NCI-H1105 (cell line): ENCODE measurements around the gene AHCYL1.
"Not testable (repeated sequence)": the region's sequence is repeated elsewhere in the genome, so short reads cannot be mapped to it uniquely, and the experiment has no call there.

Experiments
- DNase-seq: peaks from one replicate; lab custom pipeline; 2025; lab: John Stamatoyannopoulos, UW

Gene AHCYL1

GRCh38 chr1:109997867-109998229 is 13.3 kb downstream of the AHCYL1 start:
- DNase-seq: no peak

- no peak for DNase-seq
Observed at GRCh38 chr1:110002695-110003094, 18.1 kb downstream of the AHCYL1 start.

GRCh38 chr1:110003747-110004428 is 19.3 kb downstream of the AHCYL1 start:
- DNase-seq: no peak

- no peak for DNase-seq
Observed at GRCh38 chr1:110004583-110004982, 20.0 kb downstream of the AHCYL1 start.

GRCh38 chr1:110005971-110006370 is 21.4 kb downstream of the AHCYL1 start:
- DNase-seq: no peak

GRCh38 chr1:110006516-110006915 is 22.0 kb downstream of the AHCYL1 start:
- no peak for DNase-seq

GRCh38 chr1:110007046-110007830 is 22.7 kb downstream of the AHCYL1 start:
- no peak for DNase-seq

- DNase-seq: no peak
Observed at GRCh38 chr1:110008971-110009565, 24.5 kb downstream of the AHCYL1 start.

- DNase-seq: no peak
Observed at GRCh38 chr1:110011527-110012041, 27.0 kb downstream of the AHCYL1 start.

GRCh38 chr1:110012100-110012780 is 27.7 kb downstream of the AHCYL1 start:
- no peak for DNase-seq

- DNase-seq: no peak
Observed at GRCh38 chr1:110017792-110018191, 33.2 kb downstream of the AHCYL1 start.

- no peak for DNase-seq
Observed at GRCh38 chr1:110018396-110018795, 33.8 kb downstream of the AHCYL1 start.

GRCh38 chr1:110019770-110020169 is 35.2 kb downstream of the AHCYL1 start:
- DNase-seq: no peak

- DNase-seq: no peak
Observed at GRCh38 chr1:110021285-110021684, 36.7 kb downstream of the AHCYL1 start.

GRCh38 chr1:110024613-110025012 is 40.0 kb downstream of the AHCYL1 start:
- no peak for DNase-seq

GRCh38 chr1:110030687-110031086 is 46.1 kb downstream of the AHCYL1 start:
- DNase-seq: not testable (repeated sequence)

- DNase-seq: no peak
Observed at GRCh38 chr1:110032327-110032726, 47.8 kb downstream of the AHCYL1 start.

- no peak for DNase-seq
Observed at GRCh38 chr1:110033421-110033820, 48.9 kb downstream of the AHCYL1 start.

- DNase-seq: no peak
Observed at GRCh38 chr1:110034040-110034450, 49.5 kb downstream of the AHCYL1 start.

- DNase-seq: peak; percentile 89
Observed at GRCh38 chr1:110034451-110035235, 50.1 kb downstream of the AHCYL1 start, which contains the start of gene STRIP1. Gene STRIP1 (plus strand): TSS chr1:110034624. CDS start chr1:110034638, 14 bp downstream.

GRCh38 chr1:110035236-110035752 is 50.7 kb downstream of the AHCYL1 start:
- DNase-seq: peak; percentile 49
